CD14-positive monocyte (primary cell): ENCODE measurements around the gene PLA2G4A. TPM values are rescaled to one million over a fixed set of nuclear protein-coding genes. Genes with fewer than 3 reads are reported as not detected.

Experiments
- DNase-seq, 3 donors: peaks; one replicate each; pipeline ENCODE4 v3.0.0-alpha.2; 2011 to 2022
- H2AFZ ChIP-seq: 2 replicates; pipeline ENCODE4 v1.6.0; 2012; ENCODE audit warnings: mild to moderate bottlenecking, low read depth, low read length, inconsistent platforms; ENCODE audit not compliant: insufficient read depth, poor library complexity, severe bottlenecking
- H3K27ac ChIP-seq, 2 donors: 1 replicate in 1 of 2; 2 replicates in 1 of 2; pipeline ENCODE4 v1.5.1; 2012 to 2013; ENCODE audit warnings: low read length in 2 of 2, control low read depth in 1 of 2, inconsistent platforms in 1 of 2, low read depth in 1 of 2, mild to moderate bottlenecking in 1 of 2
- H3K27me3 ChIP-seq, 2 donors: one replicate each; pipeline versions ENCODE4 v1.6.0 to v1.6.1; 2011 to 2013; ENCODE audit warnings: low read length in 2 of 2; ENCODE audit not compliant: control insufficient read depth in 2 of 2, insufficient read depth in 2 of 2
- H3K36me3 ChIP-seq, 2 donors: replicated peaks in 1 of 2; 1 replicate in 1 of 2; 2 replicates in 1 of 2; pipeline versions ENCODE4 v1.5.1 to v1.6.1; 2012 to 2013; ENCODE audit warnings: low read length in 2 of 2, control low read depth in 1 of 2, inconsistent platforms in 1 of 2, mild to moderate bottlenecking in 1 of 2; ENCODE audit not compliant: insufficient read depth in 2 of 2, control insufficient read depth in 1 of 2
- H3K4me1 ChIP-seq, 2 donors: 1 replicate in 1 of 2; 2 replicates in 1 of 2; pipeline versions ENCODE4 v1.5.1 to v1.6.1; 2012 to 2013; ENCODE audit warnings: low read length in 2 of 2, control low read depth in 1 of 2, inconsistent platforms in 1 of 2, mild to moderate bottlenecking in 1 of 2, moderate library complexity in 1 of 2; ENCODE audit not compliant: insufficient read depth in 2 of 2, control insufficient read depth in 1 of 2
- H3K4me2 ChIP-seq: replicated peaks from 2 replicates; pipeline ENCODE3; 2012; ENCODE audit warnings: low read length, moderate library complexity, mild to moderate bottlenecking; ENCODE audit not compliant: poor library complexity, severe bottlenecking; ENCODE audit errors: extremely low read depth
- H3K4me3 ChIP-seq, 3 experiments: fragments of 200-600 bp in 1 of 3; sonication (generic) in 1 of 3; replicated peaks in 1 of 3; 1 replicate in 2 of 3; 2 replicates in 1 of 3; pipeline ENCODE4 v1.5.1; 2011 to 2013; ENCODE audit warnings: low read length in 3 of 3, mild to moderate bottlenecking in 3 of 3, control low read depth in 2 of 3, low read depth in 2 of 3, inconsistent platforms in 1 of 3, moderate library complexity in 1 of 3
- H3K79me2 ChIP-seq: 2 replicates; pipeline ENCODE4 v1.6.0; 2012; ENCODE audit warnings: mild to moderate bottlenecking, control low read depth, inconsistent platforms, low read length, moderate library complexity; ENCODE audit not compliant: insufficient read depth
- H3K9ac ChIP-seq: 2 replicates; pipeline ENCODE4 v1.6.0; 2017; ENCODE audit warnings: low read length, mild to moderate bottlenecking; ENCODE audit not compliant: insufficient read depth, poor library complexity, severe bottlenecking
- H3K9me3 ChIP-seq, 2 donors: replicated peaks in 1 of 2; 1 replicate in 1 of 2; 2 replicates in 1 of 2; pipeline versions ENCODE4 v1.5.1 to v1.6.1; 2012 to 2013; ENCODE audit warnings: low read length in 2 of 2, control low read depth in 1 of 2; ENCODE audit not compliant: control insufficient read depth in 1 of 2, insufficient read depth in 1 of 2
- H4K20me1 ChIP-seq: 2 replicates; pipeline ENCODE4 v1.6.0; 2012; ENCODE audit warnings: mild to moderate bottlenecking, low read length, control low read depth, moderate library complexity; ENCODE audit not compliant: insufficient read depth
- H3K27ac Mint-ChIP-seq, 7 donors: one replicate each; pipeline ENCODE4 v1.8.0; 2020; ENCODE audit warnings: mild to moderate bottlenecking in 7 of 7, mixed read lengths in 7 of 7, moderate library complexity in 6 of 7, inconsistent platforms in 2 of 7
- H3K27me3 Mint-ChIP-seq, 3 donors: one replicate each; pipeline ENCODE4 v1.8.0; 2021 to 2022; ENCODE audit warnings: low read depth in 3 of 3, mild to moderate bottlenecking in 3 of 3, mixed read lengths in 3 of 3, moderate library complexity in 3 of 3, inconsistent platforms in 1 of 3
- H3K36me3 Mint-ChIP-seq, 2 donors: one replicate each; pipeline ENCODE4 v1.8.0; 2020; ENCODE audit warnings: mixed read lengths in 2 of 2, inconsistent platforms in 1 of 2, mild to moderate bottlenecking in 1 of 2
- H3K4me1 Mint-ChIP-seq: one replicate; pipeline ENCODE4 v1.8.0; 2020; ENCODE audit warnings: mild to moderate bottlenecking, mixed read lengths
- H3K4me3 Mint-ChIP-seq, 2 donors: one replicate each; pipeline ENCODE4 v1.8.0; 2020; ENCODE audit warnings: mild to moderate bottlenecking in 2 of 2, mixed read lengths in 2 of 2, moderate library complexity in 1 of 2
- H3K9me3 Mint-ChIP-seq, 7 donors: one replicate each; pipeline ENCODE4 v1.8.0; 2020 to 2022; ENCODE audit warnings: mixed read lengths in 7 of 7, mild to moderate bottlenecking in 6 of 7, moderate library complexity in 6 of 7, inconsistent platforms in 2 of 7
- CTCF ChIP-seq: fragments of 200-600 bp; IDR thresholded peaks from one replicate; pipeline ENCODE4 v1.8.0; 2022; ENCODE audit warnings: antibody characterized with exemption, mild to moderate bottlenecking
- WGBS: methylation state at CpG from one replicate; pipeline ENCODE4 v1.1.5; 2013; ENCODE audit warnings: missing lambda C conversion rate; ENCODE audit not compliant: insufficient coverage; 5-methylcytosine and 5-hydroxymethylcytosine counted together
- intact Hi-C, 2 donors: fragments of 100-400 bp; cut with micrococcal nuclease; formaldehyde crosslinking; loops; one replicate each; pipeline versions ENCODE4 v1.15.0 to v1.15.1; 2023
- polyA plus RNA-seq, 3 donors: library from polyadenylated mRNA; depleted of rRNA in 1 of 3; unstranded in 2 of 3; stranded (reverse) in 1 of 3; fragments of 300-500 nt in 2 of 3; fragments of >200 nt in 1 of 3; fragmentation: Illumina TruSeq in 2 of 3; gene quantifications; 1 replicate in 2 of 3; 2 replicates in 1 of 3; pipeline ENCODE4 v1.2.3, GENCODE V29; 2012 to 2021

Gene PLA2G4A
- polyA plus RNA-seq, 3 donors: 1.4 to 4.5 (median 4.1) TPM

GRCh38 chr1:186849826-186850225 lies 21.1 kb downstream of the PLA2G4A start:
- Mint-ChIP-seq H3K36me3 (peaks cover 4 to 5% of the 10 kb centered on the region in 2 donors), H3K9me3 (no peaks in the 10 kb centered on the region), H3K4me3 (peak overlapping the region; percentile 44 to 85), H3K4me1 (peaks cover 53% of the 10 kb centered on the region), H3K27ac (peak overlapping the region; percentile 89 to 96 (median 93)), H3K27me3 (peaks cover 0 to 1% (median 0%) of the 10 kb centered on the region in 3 donors)
- no peak for TF ChIP-seq CTCF
- Histone ChIP-seq H3K27ac (peak overlapping the region in 1 of 2 donors; percentile 83), H3K4me1 (peaks cover 44 to 46% of the 10 kb centered on the region in 2 donors), H3K27me3 (no peaks in the 10 kb centered on the region), H3K36me3 (peaks cover 3 to 9% of the 10 kb centered on the region in 2 donors), H3K9ac (peak overlapping the region; percentile 30), H3K9me3 (no peaks in the 10 kb centered on the region), H4K20me1 (no peaks in the 10 kb centered on the region), H3K79me2 (peaks cover 53% of the 10 kb centered on the region), H3K4me3 (peak overlapping the region in 2 of 3 experiments; percentile 40 to 67), H3K4me2 (peak overlapping the region; percentile 74), H2AFZ (no peak overlapping the region)
- DNase-seq: peak; percentile 41 to 79 (median 65)
- intact Hi-C loops: no loop called here

DNA sequence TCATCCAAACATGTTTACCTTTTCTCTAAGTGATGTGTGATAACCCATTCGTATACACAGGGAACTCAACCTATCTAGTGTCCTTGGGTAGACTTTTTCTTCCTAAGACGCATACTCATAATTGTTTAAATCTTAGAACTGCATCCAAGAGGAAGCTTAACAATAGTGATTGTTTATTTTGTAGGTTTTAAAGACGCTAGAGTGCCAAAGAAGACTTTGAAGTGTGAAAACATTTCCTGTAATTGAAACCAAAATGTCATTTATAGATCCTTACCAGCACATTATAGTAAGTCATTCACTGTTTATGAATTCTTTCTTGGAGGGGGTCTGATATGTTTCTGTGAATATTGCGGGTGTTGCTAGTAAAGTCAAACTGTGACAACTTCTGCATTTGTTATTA lies 25.4 kb downstream of the PLA2G4A start:
- intact Hi-C loops: no loop called here
- peaks cover 16 to 22% of the 10 kb centered on the region in 2 donors for H3K36me3 ChIP-seq
- no peak overlapping the region for H3K9ac ChIP-seq
- no CpG with 5 or more reads among the region's 4 CpGs for WGBS
- H3K4me2 ChIP-seq: no peak overlapping the region
- no peaks in the 10 kb centered on the region for H3K9me3 ChIP-seq
- H3K27me3 Mint-ChIP-seq: peaks cover 0 to 2% (median 1%) of the 10 kb centered on the region in 3 donors
- H2AFZ ChIP-seq: no peak overlapping the region
- no peak for DNase-seq
- H3K4me1 ChIP-seq: peaks cover 13 to 15% of the 10 kb centered on the region in 2 donors
- peaks cover 18 to 22% of the 10 kb centered on the region in 2 donors for H3K36me3 Mint-ChIP-seq
- no peak for TF ChIP-seq CTCF
- H3K27ac ChIP-seq: no peak overlapping the region
- H3K27ac Mint-ChIP-seq: peak overlapping the region in 2 of 7 donors; percentile 30 to 50
- no peak overlapping the region for H3K4me3 ChIP-seq
- no peaks in the 10 kb centered on the region for H3K27me3 ChIP-seq
- H4K20me1 ChIP-seq: no peaks in the 10 kb centered on the region
- peaks cover 35% of the 10 kb centered on the region for H3K79me2 ChIP-seq
- H3K9me3 Mint-ChIP-seq: peaks cover 0 to 4% (median 0%) of the 10 kb centered on the region in 7 donors
- peaks cover 19% of the 10 kb centered on the region for H3K4me1 Mint-ChIP-seq
- H3K4me3 Mint-ChIP-seq: no peak overlapping the region
